Uterus (tissue), 2 donors: Measurements from ENCODE around the gene SBK3.

Source experiments
- POLR2A ChIP-seq, 2 donors: fragments of 450-650 bp; IDR thresholded peaks; one replicate each; pipeline ENCODE4 v1.6.1; 2016; ENCODE audit warnings: antibody characterized with exemption in 2 of 2, mild to moderate bottlenecking in 1 of 2, moderate library complexity in 1 of 2
- TF ChIP-seq, protein P1 (sequence below), 4 experiments: fragments of 200-600 bp in 2 of 4; fragments of 450-650 bp in 2 of 4; sonication (generic) in 2 of 4; IDR thresholded peaks; one replicate each; pipeline ENCODE4 v1.5.1; 2016 to 2019; ENCODE audit warnings: antibody characterized with exemption in 4 of 4, mild to moderate bottlenecking in 2 of 4, moderate library complexity in 1 of 4

DNA sequence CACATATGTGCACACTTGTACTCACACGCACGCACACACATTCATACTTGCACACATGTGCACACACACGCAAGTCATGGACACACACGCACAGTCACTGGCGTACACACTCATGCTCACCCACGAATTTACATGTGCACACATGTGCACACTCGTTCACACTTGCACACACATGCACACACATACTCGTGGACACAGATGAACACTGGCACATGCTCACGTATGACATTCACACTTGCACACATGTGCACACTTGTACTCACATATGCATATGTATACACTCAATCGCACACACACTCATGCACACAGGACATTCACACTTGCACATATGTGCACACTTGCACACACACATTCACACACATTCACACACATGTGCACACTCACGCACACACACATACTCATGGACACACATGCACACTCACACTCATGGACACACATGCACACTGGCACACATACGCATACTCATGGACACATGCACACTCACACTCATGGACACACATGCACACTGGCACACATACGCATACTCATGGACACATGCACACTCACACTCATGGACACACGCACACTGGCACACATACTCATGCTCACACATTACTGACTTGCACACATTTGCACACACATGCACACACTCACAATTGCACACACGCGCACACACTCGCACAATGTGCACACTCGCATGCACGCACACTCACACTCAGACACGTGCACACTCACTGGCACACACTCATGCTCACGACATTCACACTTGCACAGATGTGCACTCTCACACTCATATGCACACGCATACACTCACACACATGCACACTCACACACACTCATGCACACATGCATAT lies 17.9 kb downstream of the SBK3 start:
- TF ChIP-seq, protein P1, sequence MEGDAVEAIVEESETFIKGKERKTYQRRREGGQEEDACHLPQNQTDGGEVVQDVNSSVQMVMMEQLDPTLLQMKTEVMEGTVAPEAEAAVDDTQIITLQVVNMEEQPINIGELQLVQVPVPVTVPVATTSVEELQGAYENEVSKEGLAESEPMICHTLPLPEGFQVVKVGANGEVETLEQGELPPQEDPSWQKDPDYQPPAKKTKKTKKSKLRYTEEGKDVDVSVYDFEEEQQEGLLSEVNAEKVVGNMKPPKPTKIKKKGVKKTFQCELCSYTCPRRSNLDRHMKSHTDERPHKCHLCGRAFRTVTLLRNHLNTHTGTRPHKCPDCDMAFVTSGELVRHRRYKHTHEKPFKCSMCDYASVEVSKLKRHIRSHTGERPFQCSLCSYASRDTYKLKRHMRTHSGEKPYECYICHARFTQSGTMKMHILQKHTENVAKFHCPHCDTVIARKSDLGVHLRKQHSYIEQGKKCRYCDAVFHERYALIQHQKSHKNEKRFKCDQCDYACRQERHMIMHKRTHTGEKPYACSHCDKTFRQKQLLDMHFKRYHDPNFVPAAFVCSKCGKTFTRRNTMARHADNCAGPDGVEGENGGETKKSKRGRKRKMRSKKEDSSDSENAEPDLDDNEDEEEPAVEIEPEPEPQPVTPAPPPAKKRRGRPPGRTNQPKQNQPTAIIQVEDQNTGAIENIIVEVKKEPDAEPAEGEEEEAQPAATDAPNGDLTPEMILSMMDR (IDR thresholded peaks at IDR 0.05) = no peak
- TF ChIP-seq POLR2A (IDR thresholded peaks at IDR 0.05) = no peak
